Brain microvascular endothelial cell (primary cell): ENCODE results near the gene KLHL17.
A peak's percentile ranks its signal among the peaks of the same experiment; 100 is the strongest.

Experiments used
- DNase-seq: peaks from one replicate; pipeline ENCODE4 v3.0.0-alpha.2; 2020
- H3K27ac ChIP-seq: fragments of 250-450 bp; sonication (Bioruptor Pico); 2 replicates; pipeline ENCODE4 v1.5.1; 2020; ENCODE audit warnings: mild to moderate bottlenecking, moderate library complexity
- H3K27me3 ChIP-seq: fragments of 250-450 bp; sonication (Bioruptor Pico); replicated peaks from 2 replicates; pipeline ENCODE4 v1.5.1; 2020; ENCODE audit warnings: mild to moderate bottlenecking
- H3K36me3 ChIP-seq: fragments of 250-450 bp; sonication (Bioruptor Pico); replicated peaks from 2 replicates; pipeline ENCODE4 v1.5.1; 2020; ENCODE audit warnings: mild to moderate bottlenecking
- H3K4me3 ChIP-seq: 2 replicates; pipeline ENCODE4 v1.5.1; 2011; ENCODE audit warnings: low read depth, mild to moderate bottlenecking, control low read depth, low read length, moderate library complexity
- in situ Hi-C: cut with HindIII; loops from 2 replicates; pipeline ENCODE4 v1.10.0; 2017; ENCODE audit warnings: low sequenced_read_pairs, low pct_ligation_motif_present
- TF ChIP-seq, protein P1 (sequence below): IDR thresholded peaks from 2 replicates; pipeline ENCODE4 v1.5.1; 2011; ENCODE audit warnings: low read depth, mild to moderate bottlenecking, moderate library complexity, low read length, control low read depth, inconsistent platforms; ENCODE audit errors: missing control alignments

Gene KLHL17

GRCh38 chr1:938711-939489 lies 21.5 kb upstream of the KLHL17 start:
- Histone ChIP-seq H3K4me3 (no peak overlapping the region), H3K27ac (no peak overlapping the region), H3K36me3 (no peaks in the 10 kb centered on the region), H3K27me3 (peaks cover 20% of the 10 kb centered on the region)
- in situ Hi-C loops, result no loop called here
- TF ChIP-seq, protein P1, sequence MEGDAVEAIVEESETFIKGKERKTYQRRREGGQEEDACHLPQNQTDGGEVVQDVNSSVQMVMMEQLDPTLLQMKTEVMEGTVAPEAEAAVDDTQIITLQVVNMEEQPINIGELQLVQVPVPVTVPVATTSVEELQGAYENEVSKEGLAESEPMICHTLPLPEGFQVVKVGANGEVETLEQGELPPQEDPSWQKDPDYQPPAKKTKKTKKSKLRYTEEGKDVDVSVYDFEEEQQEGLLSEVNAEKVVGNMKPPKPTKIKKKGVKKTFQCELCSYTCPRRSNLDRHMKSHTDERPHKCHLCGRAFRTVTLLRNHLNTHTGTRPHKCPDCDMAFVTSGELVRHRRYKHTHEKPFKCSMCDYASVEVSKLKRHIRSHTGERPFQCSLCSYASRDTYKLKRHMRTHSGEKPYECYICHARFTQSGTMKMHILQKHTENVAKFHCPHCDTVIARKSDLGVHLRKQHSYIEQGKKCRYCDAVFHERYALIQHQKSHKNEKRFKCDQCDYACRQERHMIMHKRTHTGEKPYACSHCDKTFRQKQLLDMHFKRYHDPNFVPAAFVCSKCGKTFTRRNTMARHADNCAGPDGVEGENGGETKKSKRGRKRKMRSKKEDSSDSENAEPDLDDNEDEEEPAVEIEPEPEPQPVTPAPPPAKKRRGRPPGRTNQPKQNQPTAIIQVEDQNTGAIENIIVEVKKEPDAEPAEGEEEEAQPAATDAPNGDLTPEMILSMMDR, result peak; percentile 24
- no peak for DNase-seq

- TF ChIP-seq, protein P1, result peak; percentile 4
- no peaks in the 10 kb centered on the region for H3K36me3 ChIP-seq
- H3K27me3 ChIP-seq, result peaks cover 20% of the 10 kb centered on the region
- no peak for DNase-seq
- H3K4me3 ChIP-seq, result peak overlapping the region; percentile 5
- no peak overlapping the region for H3K27ac ChIP-seq
- in situ Hi-C loops, result no loop called here
These were observed 20.8 kb upstream of the KLHL17 start for GRCh38 chr1:939511-940106.

DNA sequence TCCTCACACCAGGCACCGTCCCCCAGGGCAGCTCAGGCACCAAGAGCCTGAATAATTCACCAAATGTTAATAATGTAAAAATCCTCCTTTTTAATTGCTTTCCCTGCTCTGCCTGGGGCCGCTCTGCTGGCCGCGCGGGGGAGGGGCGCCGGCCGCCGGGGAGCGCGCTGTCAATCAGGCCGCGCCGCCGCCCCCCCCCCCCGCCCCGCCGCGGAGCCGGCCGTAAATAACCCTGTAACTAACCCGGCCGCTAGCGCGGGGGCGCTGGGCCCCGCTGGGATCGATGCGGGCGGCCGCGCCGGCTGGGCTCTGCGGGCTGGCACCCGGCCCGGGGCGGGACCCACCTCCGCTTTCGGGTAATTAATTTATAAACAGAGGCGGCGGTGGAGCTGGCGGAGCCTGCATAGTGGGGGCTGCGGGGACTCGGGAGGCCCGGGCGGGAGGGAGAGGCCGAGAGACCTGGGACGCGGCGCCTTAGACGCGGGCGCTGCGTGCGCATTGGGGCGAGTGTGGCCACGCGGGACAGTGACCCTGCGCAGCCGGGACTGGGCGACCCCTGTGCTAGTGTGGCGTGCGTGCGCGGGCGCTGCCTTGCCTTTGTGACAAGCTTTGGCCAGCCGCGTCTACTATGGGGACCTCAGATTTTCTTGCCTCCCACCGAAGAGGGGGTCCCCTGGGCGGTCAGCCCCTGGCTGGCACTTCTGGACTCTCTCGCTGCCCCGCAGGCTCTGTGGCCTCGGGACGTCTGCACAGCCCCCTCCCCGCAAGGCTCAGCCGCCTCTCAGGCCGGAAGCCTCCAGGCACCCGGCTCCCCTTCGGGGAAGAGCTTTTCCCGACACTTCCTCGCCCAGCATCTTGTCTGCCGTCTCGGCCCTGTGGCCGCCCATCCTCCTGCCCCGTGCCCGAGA lies 20.0 kb upstream of the KLHL17 start:
- in situ Hi-C loops, result no loop called here

GRCh38 chr1:941015-941587 lies 19.3 kb upstream of the KLHL17 start:
- in situ Hi-C loops, result no loop called here
- Histone ChIP-seq H3K36me3 (peaks cover 12% of the 10 kb centered on the region), H3K4me3 (peak overlapping the region; percentile 38), H3K27me3 (peaks cover 7% of the 10 kb centered on the region), H3K27ac (no peak overlapping the region)
- TF ChIP-seq, protein P1, result no peak
- DNase-seq, result no peak

More for the DNA sequence above, 20.0 kb upstream of the KLHL17 start:
- H3K4me3 ChIP-seq, result peak overlapping the region; percentile 38
- peaks cover 6% of the 10 kb centered on the region for H3K36me3 ChIP-seq
- H3K27ac ChIP-seq, result no peak overlapping the region
- TF ChIP-seq, protein P1, result no peak
- peaks cover 14% of the 10 kb centered on the region for H3K27me3 ChIP-seq
- DNase-seq, result peak; percentile 34

DNA sequence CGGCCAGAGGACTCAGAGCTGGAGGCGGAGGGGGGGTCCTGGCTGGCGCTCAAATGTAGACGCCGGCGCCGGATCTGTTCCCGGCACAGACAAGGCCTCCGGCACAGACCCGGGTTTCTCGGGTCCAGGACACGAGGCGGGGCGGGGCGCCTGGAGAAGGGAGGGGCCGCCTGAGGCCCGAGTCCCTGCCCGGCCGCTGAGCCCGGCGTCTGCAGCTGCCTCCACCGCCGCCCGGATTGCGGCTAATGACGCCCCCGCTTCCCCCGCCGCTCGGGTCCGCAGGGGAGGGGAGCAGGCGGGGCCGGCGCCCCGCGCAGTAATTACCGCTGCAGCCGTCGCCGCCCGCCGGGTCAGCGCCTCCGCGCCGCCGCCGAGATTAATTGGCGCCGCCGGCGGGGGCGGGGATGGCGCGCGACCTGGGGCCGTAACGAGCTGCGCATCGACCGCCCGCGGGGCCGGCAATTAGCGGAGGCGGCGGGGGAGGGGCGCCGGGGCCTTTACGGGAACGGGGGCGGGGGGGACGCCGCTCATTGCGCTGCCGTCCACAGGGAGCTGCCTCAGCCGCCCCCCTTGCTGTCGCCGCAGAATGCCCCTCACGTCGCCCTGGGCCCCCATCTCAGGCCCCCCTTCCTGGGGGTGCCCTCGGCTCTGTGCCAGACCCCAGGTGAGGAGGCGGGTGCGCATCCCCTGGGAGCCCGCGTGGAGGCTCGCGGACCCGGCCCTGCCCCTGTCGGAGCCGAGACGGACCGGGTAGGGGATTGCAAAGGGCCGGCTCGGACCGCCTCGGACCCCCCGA lies 18.6 kb upstream of the KLHL17 start:
- H3K27me3 ChIP-seq, result peaks cover 4% of the 10 kb centered on the region
- H3K27ac ChIP-seq, result no peak overlapping the region
- in situ Hi-C loops, result no loop called here
- peaks cover 19% of the 10 kb centered on the region for H3K36me3 ChIP-seq
- TF ChIP-seq, protein P1, result no peak
- DNase-seq, result peak; percentile 63
- peak overlapping the region; percentile 49 for H3K4me3 ChIP-seq
